Spleen (tissue), 7 donors: ENCODE measurements around the gene ANO4.

Experiments
- CTCF ChIP-seq, 11 experiments: fragments of 200-600 bp in 7 of 11; fragments of 450-650 bp in 4 of 11; sonication (generic) in 4 of 11; IDR thresholded peaks in 8 of 11; conservative IDR thresholded peaks in 3 of 11; 1 replicate in 7 of 11; 2 replicates in 4 of 11; pipeline versions ENCODE4 v1.4.0 to v1.8.0; 2016 to 2021; ENCODE audit warnings: antibody characterized with exemption in 11 of 11, inconsistent platforms in 4 of 11, mild to moderate bottlenecking in 1 of 11
- POLR2A ChIP-seq, 3 donors: fragments of 450-650 bp; IDR thresholded peaks; one replicate each; pipeline ENCODE4 v1.5.1; 2017; ENCODE audit warnings: antibody characterized with exemption in 3 of 3, mild to moderate bottlenecking in 1 of 3
- donor health status: DM: no; HTN: no; CAD: no; lungs with moderate emphysema.
- donor health status: DM: no; HTN: no; CAD: no.
- donor health status: DM: no; HTN: no; CAD: no.

GRCh38 chr12:100790552-100790951 lies 4.0 kb upstream of the ANO4 start:
- TF ChIP-seq POLR2A (IDR thresholded peaks at IDR 0.05) (no peak), CTCF (IDR thresholded peaks at IDR 0.05 in 8 of 11, conservative IDR thresholded peaks at IDR 0.05 in 3 of 11) (no peak)
